CD4-positive, alpha-beta T cell treated with Interleukin-6 for 4 hours (primary cell): Measurements from ENCODE around the gene IMPDH1.
A peak's percentile ranks its signal among the peaks of the same experiment; 100 is the strongest.

Experiments
- DNase-seq: peaks from one replicate; pipeline ENCODE4 v3.0.0-alpha.2; 2020; ENCODE audit warnings: mixed read lengths

IMPDH1 gene

DNA sequence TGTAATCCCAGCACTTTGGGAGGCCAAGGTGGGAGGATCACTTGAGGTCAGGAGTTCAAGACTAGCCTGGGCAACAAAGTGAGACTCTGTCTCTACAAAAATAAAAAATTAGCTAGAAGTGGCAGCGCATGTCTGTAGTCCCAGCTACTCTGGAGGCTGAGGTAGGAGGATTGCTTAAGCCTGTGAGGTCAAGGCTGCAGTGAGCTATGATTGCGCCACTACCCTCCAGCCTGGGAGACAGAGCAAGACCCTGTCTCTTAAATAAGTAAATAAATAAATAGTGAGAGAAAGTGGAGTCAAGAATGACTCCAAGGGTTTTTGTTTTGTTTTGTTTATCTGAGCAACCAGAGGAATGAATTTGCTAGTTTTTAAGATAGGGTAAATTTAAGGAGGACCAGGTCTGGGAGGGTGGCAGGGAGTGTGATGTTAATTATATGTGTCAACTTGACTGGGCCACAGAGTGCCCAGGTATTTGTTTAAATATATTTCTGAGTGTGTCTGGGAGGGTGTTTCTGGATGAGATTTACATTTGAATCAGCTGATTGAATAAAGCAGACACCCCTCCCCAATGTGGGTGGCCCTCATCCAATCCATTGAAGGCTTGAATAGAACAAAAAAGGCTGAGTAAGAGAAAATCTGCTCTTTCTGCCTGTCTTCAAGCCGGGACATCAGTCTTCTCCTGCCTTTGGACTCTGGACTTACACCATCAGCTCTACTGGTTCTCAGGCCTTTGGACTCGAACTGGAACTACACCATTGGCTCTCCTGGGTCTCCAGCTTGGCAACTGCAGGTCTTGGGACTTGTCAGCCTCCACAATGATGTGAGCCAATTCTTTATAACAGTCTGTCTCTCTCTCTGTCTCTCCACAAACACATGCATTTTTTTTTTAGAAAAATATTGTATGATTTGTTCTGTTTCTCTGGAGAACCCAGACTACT lies 23.5 kb downstream of the IMPDH1 start:
- DNase-seq: no peak

DNA sequence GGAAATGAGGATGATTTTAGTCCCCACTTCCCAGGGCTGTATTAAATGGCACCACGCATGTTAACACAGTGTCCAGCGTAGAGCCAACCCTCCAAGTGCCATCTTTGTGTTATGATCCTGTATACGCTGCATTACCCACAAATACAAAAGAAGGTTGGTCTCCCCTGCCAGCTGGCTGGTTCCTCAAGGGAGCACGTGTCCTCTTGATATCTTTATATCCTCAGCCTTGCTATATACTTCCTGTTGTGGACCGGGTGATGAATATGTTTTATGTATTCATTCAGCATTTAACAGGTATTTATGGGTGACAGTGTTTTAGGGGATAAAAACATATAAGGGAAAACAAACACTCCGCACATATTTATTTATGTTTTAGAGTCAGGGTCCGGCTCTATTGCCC lies 25.1 kb downstream of the IMPDH1 start:
- no peak for DNase-seq

DNA sequence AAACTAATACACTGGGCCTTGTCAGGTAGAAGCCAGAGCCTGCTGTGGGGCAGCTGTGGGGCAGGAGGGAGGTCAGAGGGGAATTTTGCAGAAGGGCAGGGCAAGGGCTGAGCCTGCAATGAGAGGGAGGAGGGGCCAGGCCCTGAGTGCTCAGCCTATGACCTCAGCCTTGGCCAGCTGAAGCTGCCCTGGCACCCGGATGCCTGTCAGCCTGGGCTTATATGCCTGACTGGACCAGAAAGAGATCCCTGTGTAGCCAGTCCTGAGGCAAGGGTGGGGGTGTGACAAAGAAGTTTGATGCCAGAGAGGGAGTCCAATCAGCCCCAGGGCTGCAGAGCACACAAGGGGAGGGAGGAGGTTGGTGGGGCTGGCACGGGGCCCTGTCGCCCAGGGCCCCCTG lies 26.0 kb downstream of the IMPDH1 start:
- DNase-seq: no peak

DNA sequence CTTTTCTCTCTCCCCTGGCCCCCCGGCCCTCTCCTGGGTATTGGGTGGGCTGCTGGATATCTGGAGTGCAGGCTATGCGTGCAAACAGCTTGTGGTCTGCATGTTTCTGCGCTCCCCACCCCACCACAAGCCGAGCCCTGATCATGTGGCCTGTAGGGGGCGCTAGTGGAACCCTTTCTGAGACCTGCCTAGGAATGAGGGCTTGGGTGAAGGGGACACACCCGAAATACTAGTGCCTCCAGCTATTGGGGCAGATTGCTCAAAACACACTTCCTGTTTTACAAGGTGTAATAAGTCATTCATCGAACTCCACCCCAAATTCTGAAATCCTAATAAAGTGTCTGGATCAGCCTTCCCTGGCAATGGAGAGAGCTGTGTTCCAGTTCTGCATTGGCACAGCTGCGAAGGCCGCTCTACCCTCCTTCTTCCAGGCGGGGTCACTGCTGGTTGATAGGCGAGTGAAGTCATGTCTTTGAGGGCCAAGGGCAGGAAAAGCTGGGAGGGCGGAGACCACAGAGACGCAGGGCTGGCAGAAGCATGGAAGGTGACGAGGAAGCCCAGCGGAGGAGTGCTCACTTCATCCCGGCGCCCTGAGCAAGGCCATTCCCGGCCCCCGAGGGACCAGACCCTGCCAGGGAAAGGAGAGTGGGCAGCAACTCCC lies 28.5 kb downstream of the IMPDH1 start:
- peak; percentile 41 for DNase-seq

DNA sequence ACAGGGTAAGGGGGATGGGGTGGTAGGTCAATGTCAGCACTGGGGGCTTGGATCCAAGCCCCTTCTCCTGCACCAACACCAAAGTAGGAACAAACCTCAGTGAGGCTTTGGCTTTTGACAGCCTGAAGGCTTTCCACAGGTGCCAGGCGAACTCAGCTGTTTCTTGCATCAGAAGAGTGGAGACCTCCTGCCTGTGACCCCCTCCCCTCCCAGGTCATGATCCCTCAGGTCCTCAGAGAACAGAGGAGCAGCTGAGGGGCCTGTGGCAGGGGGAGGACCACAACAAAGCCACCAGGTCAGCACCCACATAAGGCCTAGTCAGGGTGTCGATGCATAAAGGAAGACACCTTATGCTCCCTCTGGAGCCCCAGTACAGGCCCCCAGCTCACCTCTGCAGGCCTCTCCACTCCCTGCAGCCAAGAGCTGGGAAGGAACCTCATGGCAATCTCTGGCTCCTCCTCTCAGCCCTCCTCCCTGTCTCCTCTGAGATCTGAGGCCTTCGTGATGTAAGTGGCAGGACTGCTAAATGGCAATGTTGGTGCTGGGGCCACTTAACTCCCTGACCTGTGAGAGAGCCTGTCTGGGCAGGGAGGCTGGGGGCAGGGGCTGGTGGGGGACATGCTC lies 29.2 kb downstream of the IMPDH1 start:
- no peak for DNase-seq

DNA sequence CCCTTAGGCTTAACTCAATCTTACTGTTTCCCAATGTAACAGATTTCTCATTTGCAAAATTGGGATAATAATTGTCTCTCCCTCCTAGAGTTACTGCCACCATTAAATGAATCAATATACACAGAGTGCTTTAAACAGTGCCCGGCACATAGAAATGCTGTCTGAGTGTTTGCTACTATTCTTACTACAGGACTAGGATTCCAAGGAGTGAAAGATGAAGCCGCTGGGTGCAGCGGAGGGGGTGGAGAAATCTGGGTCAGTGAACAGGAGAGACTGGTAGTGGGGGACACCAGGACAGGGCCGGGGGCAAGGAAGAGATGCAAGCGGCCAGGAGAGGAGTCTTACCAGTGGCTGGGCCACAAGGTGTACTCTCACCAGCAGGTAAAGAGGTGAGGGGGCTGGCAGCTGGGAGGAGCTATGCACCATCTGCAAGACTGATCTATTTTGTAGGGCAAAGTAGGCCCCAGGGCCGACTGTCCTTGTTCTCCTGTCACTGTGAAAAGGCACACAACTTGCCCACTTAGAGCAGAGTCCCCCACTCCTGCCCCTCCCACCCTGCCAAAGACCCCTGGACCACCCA lies 29.8 kb downstream of the IMPDH1 start:
- no peak for DNase-seq

DNA sequence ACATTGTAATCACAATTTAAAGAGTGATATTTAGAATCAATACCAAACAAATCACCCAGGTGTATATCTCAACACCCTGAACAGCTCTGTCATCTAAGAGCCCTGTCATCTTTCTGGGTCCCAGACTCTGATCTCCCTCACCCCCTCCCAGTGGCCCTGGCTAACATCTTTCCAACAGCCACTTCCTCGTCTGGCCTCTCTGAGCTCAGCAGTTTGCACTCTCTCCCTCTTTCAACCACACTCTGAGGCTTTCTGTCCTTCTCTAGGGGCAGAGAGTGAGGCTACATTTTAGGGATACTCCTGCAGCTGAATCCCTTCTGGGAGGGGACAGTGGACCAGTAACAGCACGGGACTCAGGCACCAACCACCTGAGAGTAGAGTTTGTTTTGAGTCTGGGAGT lies 31.1 kb downstream of the IMPDH1 start:
- no peak for DNase-seq

DNA sequence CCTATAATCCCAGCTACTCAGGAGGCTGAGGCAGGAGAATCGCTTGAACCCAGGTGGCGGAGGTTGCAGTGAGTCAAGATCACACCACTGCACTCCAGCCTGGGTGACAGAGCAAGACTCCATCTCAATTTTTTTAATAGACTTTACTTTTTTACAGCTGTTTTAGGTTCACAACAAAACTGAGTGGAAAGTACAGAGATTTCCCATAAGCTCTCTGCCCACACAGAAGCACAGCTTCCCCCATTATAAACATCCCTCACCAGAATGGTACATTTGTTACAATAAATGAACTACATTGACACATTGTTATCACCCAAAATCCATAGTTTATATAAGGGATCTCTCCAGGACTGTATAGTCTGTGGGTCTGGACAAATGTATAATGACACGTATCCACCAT lies 33.7 kb downstream of the IMPDH1 start:
- no peak for DNase-seq

DNA sequence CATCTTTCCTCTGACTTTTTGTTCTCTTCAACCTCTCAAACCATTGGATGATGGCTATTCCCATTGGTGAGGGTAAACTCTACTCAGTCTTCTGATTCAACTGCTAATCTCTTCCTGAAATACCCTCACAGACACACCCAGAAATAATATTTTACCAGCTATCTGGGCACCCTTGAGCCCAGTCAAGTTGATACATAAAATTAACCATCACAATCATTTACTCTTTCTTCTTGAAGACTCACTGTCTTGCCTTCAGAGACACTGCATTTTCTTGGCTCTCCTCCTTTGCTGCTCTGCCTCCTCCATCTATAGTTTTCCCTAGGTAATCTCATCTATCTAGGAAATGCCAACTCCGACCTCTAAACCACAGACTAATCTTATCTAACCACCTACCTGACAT lies 35.7 kb downstream of the IMPDH1 start:
- no peak for DNase-seq

DNA sequence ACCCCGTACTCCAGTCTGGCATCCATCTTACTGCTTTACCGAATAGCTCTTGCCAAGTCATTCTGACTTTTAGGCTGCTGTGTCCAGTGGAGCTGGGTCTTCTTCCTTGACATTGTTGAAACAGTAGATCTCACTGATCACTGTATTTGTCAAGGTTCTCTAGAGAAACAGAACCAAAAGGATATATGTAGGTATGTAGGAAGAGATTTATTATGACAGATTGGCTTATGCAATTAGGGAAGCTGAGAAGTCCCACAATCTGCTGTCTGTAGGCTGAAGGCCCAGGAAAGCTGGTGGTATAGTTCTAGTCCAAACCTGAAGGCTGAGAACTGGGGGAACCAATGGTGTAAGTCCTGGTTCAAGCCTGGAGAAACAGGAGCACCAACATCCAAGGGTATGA lies 36.2 kb downstream of the IMPDH1 start:
- no peak for DNase-seq

DNA sequence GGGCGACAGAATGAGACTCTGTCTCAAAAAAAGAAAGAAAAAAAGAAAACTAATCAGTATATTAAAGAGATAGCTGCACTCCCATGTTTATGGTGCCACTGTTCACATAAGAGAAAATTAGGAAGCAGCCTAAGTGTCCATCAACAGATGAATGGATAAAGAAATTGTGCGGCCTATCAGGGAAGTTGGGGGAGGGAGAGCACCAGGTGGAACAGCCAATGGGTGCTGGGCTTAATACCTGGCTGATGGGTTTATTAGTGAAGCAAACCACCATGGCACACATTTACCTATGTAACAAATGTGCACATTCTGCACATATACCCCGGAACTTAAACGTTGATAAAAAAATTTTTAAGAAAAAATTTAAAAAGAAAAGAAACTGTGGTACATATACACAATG lies 39.3 kb downstream of the IMPDH1 start:
- no peak for DNase-seq

DNA sequence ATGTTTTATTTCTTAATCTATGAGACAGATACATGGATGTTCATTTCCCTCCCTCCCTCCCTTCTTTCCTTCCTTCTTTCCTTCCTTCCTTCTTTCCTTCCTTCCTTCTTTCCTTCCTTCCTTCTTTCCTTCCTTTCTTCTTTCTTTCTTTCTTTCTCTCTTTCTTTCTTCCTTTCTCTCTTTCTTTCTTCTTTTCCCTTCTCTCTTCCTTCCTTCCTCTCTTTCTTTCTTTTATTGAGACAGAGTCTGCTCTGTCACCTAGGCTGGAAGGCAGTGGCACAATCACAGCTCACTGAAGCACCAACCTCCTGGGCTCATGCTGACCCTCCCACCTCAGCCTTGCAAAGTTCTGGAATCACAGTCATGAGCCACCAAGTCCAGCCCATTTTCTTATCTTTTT lies 42.8 kb downstream of the IMPDH1 start:
- no peak for DNase-seq

DNA sequence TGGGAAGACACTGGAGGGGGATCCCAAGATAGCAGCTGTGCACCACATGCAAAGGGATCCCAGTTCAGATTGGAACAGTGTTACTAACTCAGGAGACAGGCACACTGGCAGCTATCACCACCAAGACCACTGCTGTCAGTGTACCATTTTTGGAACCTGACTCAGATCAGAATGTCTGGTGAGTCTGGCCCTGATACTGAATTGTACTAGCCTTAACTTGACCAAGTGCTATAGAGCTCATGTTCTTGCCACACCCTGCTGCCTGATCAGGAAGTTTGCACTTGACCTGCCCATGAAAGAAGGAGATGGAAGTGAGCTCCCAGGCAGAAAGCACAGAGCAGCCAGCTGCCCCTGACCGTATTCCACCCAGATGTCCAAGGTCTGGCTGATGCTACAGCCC lies 43.5 kb downstream of the IMPDH1 start:
- no peak for DNase-seq

DNA sequence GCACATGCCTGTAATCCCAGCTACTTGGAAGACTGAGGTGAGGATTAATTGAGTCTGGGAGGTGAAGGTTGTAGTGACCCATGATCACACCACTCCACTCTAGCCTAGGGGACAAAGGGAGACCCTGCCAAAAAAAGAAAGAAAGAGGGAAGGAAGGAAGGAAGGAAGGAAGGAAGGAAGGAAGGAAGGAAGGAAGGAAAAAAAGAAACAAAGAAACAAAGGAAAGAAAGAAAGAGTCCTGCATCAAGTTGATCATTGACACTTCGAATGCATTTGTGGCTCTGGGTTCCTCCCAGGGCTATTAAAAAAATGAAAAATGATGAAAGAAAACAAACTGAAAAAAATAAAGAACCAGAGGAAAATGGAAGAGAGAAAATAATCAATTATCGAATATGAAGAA lies 44.4 kb downstream of the IMPDH1 start:
- DNase-seq: no peak

DNA sequence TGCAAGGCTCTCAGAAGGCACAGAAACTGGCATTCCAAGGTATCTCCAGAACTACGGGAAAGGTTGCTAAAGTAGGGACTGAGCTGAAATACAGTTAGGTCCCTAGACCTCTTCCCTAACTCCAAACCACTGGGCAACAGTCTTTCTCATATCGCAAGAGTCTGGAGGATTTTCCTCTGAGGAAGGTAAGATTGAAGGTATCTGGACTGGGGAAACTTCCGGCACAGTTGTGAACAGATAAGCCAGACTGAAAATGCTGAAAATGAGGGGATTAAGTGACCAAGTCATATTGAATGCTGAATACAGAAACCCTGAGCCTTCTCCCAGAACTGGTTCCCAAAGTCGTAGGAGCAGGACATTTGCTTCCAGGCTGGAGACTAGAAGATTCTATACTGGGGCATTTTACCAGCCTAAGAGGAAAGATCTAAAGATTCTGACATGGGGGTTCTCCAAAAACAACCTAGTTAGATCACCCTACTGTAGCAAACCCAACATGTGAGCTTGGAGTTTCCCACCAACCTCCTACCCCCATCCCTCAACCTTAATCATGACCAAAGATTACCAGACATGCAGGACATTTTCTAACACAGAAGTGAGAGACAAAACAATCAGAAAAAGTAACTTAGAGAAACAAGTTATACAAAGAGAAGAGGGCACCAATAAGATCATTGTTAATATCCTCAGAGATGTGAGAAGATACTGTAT lies 45.5 kb downstream of the IMPDH1 start:
- no peak for DNase-seq

DNA sequence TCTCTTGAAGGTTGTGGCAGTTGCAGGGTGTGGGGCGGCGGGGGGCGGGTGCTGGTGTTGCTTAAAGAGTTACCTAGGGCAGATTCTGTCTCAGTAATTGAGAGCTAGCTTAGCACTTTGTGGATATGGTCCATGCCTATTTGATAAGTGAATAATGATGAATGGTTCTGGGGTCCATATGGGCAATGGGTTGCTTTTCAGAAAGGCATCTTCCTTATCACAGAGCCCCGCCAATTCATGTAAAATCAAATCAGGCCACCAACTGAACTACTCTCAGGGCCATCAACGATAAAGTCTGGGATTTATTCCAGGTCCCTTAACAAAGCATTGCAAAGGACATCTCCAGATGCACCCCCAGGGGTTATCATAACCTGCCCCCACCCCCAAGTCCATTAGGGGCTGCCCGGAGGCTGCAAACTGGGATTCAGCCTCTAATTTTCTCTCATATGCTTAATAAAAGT lies 46.5 kb downstream of the IMPDH1 start:
- DNase-seq: no peak

DNA sequence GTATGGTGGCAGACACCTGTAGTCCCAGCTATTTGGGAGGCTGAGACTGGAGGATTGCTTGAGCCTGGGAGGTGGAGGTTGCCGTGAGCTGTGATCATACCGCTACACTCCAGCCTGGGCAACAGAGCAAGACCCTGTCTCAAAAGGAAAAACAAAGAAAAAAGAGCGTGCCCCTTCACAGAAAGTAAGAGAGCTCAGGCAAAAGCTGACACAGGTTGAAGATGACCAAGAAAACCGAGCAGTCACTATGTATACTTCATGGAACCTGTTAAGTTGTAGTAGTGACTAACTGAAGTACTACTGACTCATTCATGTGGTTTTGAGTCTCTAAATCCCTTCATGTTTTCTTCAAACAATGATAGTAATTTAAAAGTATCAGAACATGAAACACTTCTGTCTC lies 47.1 kb downstream of the IMPDH1 start:
- DNase-seq: no peak

DNA sequence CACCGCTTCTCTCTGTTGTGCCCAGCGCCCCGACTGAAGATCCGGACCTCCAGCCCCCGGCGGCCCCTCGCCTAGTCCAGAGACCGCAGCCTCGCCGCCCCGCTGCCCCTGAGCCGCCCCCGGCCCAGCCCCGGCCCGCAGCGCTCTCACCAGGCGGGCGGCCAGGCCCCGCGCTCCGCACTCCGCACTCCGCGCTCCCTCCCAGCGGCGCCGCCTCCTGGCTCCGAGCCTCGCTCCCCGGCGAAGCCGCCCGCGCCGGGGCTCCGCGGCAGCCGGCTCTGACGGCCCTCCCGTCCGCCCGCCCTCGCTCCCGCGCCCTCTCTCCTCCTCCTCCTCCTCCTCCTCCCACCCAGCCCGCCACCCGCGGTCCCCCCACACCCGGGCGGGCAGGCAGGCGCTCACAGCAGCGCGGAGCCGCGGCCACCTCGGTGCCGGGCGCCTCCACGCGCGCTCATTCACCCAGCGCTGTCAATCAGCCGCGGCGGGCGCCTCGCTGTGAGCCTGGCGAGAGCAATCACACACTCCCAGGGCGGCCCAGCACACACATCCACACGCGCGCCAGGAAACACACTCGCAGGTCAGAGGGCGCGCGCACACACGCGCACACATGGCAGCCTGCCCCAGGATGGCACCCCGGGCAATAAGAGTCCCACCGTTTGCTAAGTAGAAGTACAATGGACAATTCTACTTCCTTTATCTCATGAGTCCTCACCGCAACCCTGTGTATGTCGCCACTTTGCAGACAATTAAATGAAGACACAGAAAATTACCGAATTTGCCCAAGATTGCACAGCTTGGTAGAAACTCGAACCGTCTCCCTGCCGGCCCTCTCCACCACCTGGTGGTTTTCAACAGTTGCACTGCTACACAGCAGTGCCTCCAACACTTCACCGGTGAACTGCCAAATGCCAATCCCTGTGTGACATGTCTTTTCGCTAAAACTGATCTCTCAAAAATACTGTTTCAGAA lies 48.1 kb downstream of the IMPDH1 start, which contains the start of gene PRRT4:
TSS of gene PRRT4 (minus strand) at position 280 of the 969 bp plus-strand sequence.
- peak; percentile 68 for DNase-seq

DNA sequence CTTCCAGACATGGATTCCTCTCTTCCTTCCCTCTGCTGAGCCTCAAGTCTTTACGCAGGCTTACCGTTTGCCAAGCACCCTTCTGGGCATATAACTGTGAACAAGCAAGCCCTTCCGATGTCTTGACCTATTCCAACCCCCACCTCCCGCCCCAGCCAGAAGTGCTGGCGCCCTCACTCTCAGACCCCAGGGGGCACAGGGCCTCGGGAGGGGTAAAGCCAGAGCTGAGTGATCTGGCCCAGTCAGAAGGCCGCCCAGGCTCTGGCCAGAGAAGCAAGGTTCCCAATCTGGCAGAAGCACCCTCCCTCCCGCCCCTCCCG lies 49.5 kb downstream of the IMPDH1 start:
- no peak for DNase-seq

DNA sequence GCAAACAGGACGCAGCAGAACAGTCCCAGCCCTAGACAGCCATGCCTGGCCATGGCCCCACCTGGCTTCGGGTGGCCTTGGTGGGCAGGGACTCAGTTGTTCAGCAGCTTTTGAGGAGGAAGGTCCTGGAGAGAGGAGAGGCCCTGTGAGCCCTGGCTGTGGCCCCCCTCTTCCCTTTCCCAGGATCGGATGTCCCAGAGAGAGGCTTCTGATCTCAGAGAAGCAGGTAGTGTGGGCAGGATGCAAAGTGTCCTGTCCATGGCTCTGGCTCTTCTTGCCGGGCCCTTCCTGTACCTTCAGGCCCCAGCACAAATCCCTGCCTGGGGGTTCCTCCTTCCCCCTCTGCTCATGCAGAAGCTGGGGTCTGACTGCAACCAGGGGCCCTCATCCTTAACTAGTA lies 49.8 kb downstream of the IMPDH1 start:
- no peak for DNase-seq

DNA sequence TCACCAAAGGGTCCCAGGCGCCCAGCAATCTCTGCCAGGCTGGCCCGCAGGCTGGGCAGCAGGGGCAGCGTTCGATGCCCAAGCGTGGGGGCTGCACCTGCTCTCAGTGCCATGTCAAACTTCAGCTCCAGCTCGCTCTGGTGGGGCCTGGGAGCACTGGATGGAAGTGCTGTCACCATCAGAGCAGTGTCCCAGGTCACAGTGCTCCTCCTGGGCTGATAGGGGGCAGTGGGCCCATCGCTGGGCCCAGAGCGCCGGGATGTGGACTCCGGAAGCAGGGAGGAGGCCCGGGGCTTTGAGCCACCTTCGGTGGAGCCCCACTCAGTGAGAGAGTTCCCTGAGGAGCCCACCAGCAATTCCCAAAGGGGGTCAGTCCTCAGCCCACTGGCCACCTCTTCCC lies 50.4 kb downstream of the IMPDH1 start:
- no peak for DNase-seq

DNA sequence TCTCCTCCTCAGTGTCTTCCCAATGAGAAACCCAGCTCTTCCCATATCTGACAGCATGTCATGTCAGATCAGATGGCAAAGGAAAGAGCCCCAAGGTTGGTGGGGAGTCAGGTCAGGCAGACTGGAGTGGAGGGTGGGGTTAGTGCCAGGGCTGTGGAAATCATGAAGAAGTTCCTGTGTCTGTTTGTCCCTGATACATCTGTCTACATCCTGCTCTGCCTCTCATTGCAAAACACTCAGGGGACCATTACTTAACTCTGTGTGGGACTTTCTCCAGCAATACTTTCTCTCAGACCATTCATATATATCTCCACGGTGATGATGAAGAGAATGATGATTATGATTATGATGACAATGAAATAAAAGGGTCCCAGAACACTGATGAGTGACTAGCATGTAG lies 51.5 kb downstream of the IMPDH1 start:
- DNase-seq: no peak
